H9 (cell line): ENCODE data around the gene TPT1. TPM values are rescaled to one million over a fixed set of nuclear protein-coding genes. Genes with fewer than 3 reads are reported as not detected.

ENCODE experiments used
- DNase-seq: peaks from one replicate; pipeline ENCODE4 v3.0.0-alpha.2; 2017
- H2AFZ ChIP-seq: one replicate; pipeline ENCODE4 v1.6.1; 2013; ENCODE audit warnings: mild to moderate bottlenecking, low read length, control low read depth, moderate library complexity
- H2AK5ac ChIP-seq: 2 replicates; pipeline ENCODE4 v1.6.1; 2013; ENCODE audit warnings: low read length, control low read depth, mixed read lengths; ENCODE audit not compliant: insufficient read length
- H2BK120ac ChIP-seq: one replicate; pipeline ENCODE4 v1.6.1; 2013; ENCODE audit warnings: low read depth, mild to moderate bottlenecking, low read length, control low read depth, inconsistent platforms; ENCODE audit not compliant: poor library complexity, severe bottlenecking
- H2BK12ac ChIP-seq: 2 replicates; pipeline ENCODE4 v1.6.1; 2013; ENCODE audit warnings: low read length, control low read depth, mixed read lengths, low read depth; ENCODE audit not compliant: insufficient read length
- H2BK15ac ChIP-seq: 2 replicates; pipeline ENCODE4 v1.6.1; 2013; ENCODE audit warnings: low read depth, low read length, control low read depth
- H2BK20ac ChIP-seq: one replicate; pipeline ENCODE4 v1.6.1; 2013; ENCODE audit warnings: low read depth, mild to moderate bottlenecking, low read length, control low read depth, inconsistent platforms; ENCODE audit not compliant: poor library complexity, severe bottlenecking
- H2BK5ac ChIP-seq: 2 replicates; pipeline ENCODE4 v1.6.1; 2013; ENCODE audit warnings: low read length, control low read depth, mixed read lengths; ENCODE audit not compliant: insufficient read length
- H3K14ac ChIP-seq: 2 replicates; pipeline ENCODE4 v1.6.1; 2013; ENCODE audit warnings: low read length, control low read depth; ENCODE audit not compliant: insufficient read depth
- H3K18ac ChIP-seq: 2 replicates; pipeline ENCODE4 v1.6.1; 2013; ENCODE audit warnings: low read depth, mild to moderate bottlenecking, mixed read lengths, low read length, control low read depth; ENCODE audit not compliant: insufficient read length
- H3K23ac ChIP-seq: 2 replicates; pipeline ENCODE4 v1.6.1; 2013; ENCODE audit warnings: low read length, control low read depth, mixed read lengths, low read depth; ENCODE audit not compliant: insufficient read length
- H3K23me2 ChIP-seq: 2 replicates; pipeline ENCODE4 v1.6.1; 2013; ENCODE audit warnings: low read depth, mild to moderate bottlenecking, mixed read lengths, low read length, control low read depth; ENCODE audit not compliant: insufficient read length, poor library complexity, severe bottlenecking
- H3K27ac ChIP-seq: 2 replicates; pipeline ENCODE4 v1.5.1; 2013; ENCODE audit warnings: low read length, control low read depth, mixed read lengths, low read depth; ENCODE audit not compliant: insufficient read length
- H3K27me3 ChIP-seq: 2 replicates; pipeline ENCODE4 v1.6.1; 2013; ENCODE audit warnings: low read length, control low read depth, inconsistent platforms; ENCODE audit not compliant: insufficient read depth
- H3K4ac ChIP-seq: 2 replicates; pipeline ENCODE4 v1.6.1; 2013; ENCODE audit warnings: low read depth, mild to moderate bottlenecking, control low read depth, inconsistent platforms, low read length, moderate library complexity
- H3K4me1 ChIP-seq: 2 replicates; pipeline ENCODE4 v1.6.1; 2013; ENCODE audit warnings: low read length, control low read depth, inconsistent platforms; ENCODE audit not compliant: insufficient read depth
- H3K4me2 ChIP-seq: 2 replicates; pipeline ENCODE4 v1.6.1; 2013; ENCODE audit warnings: low read length, control low read depth, mixed read lengths; ENCODE audit not compliant: insufficient read length, insufficient read depth
- H3K56ac ChIP-seq: 2 replicates; pipeline ENCODE4 v1.6.1; 2013; ENCODE audit warnings: low read depth, mild to moderate bottlenecking, mixed read lengths, low read length, control low read depth; ENCODE audit not compliant: insufficient read length
- H3K79me1 ChIP-seq: 2 replicates; pipeline ENCODE4 v1.6.1; 2013; ENCODE audit warnings: low read depth, mild to moderate bottlenecking, moderate library complexity, low read length, control low read depth, inconsistent platforms; ENCODE audit not compliant: insufficient read depth, poor library complexity, severe bottlenecking
- H3K79me2 ChIP-seq: 2 replicates; pipeline ENCODE4 v1.6.1; 2013; ENCODE audit warnings: low read length, control low read depth, inconsistent platforms; ENCODE audit not compliant: insufficient read depth
- H3K9ac ChIP-seq: 2 replicates; pipeline ENCODE4 v1.6.1; 2013; ENCODE audit warnings: low read length, control low read depth, mixed read lengths; ENCODE audit not compliant: insufficient read length; ENCODE audit errors: extremely low read depth
- H3K9me3 ChIP-seq: one replicate; pipeline ENCODE4 v1.6.1; 2013; ENCODE audit warnings: low read depth, low read length, inconsistent platforms; ENCODE audit not compliant: control insufficient read depth
- H3T11ph ChIP-seq: one replicate; pipeline ENCODE4 v1.6.1; 2013; ENCODE audit warnings: mild to moderate bottlenecking, low read length, control low read depth, inconsistent platforms
- H4K20me1 ChIP-seq: one replicate; pipeline ENCODE4 v1.6.1; 2013; ENCODE audit not compliant: control insufficient read depth, insufficient read length, insufficient read depth
- H4K5ac ChIP-seq: 2 replicates; pipeline ENCODE4 v1.6.1; 2013; ENCODE audit warnings: low read depth, mild to moderate bottlenecking, mixed read lengths, low read length, control low read depth; ENCODE audit not compliant: insufficient read length
- H4K8ac ChIP-seq: replicated peaks from 2 replicates; pipeline ENCODE4 v1.6.1; 2013; ENCODE audit warnings: low read length, control low read depth, mixed read lengths, low read depth; ENCODE audit not compliant: insufficient read length
- H4K91ac ChIP-seq: 2 replicates; pipeline ENCODE4 v1.6.1; 2013; ENCODE audit warnings: low read depth, mild to moderate bottlenecking, moderate library complexity, mixed read lengths, low read length, control low read depth; ENCODE audit not compliant: insufficient read length
- H3K27ac Mint-ChIP-seq, 3 experiments: 2 replicates in 2 of 3; 3 replicates in 1 of 3; pipeline ENCODE4 v1.8.0; 2020 to 2021; ENCODE audit warnings: mixed read lengths in 3 of 3, mild to moderate bottlenecking in 1 of 3, moderate library complexity in 1 of 3
- H3K27me3 Mint-ChIP-seq: 2 replicates; pipeline ENCODE4 v1.8.0; 2021; ENCODE audit warnings: low read depth, mild to moderate bottlenecking, moderate library complexity, mixed read lengths
- H3K36me3 Mint-ChIP-seq, 3 experiments: 2 replicates in 2 of 3; 3 replicates in 1 of 3; pipeline ENCODE4 v1.8.0; 2020 to 2021; ENCODE audit warnings: low read depth in 3 of 3, mixed read lengths in 3 of 3; ENCODE audit not compliant: insufficient read depth in 1 of 3
- H3K4me1 Mint-ChIP-seq, 2 experiments: 2 replicates each; pipeline ENCODE4 v1.8.0; 2020; ENCODE audit warnings: mixed read lengths in 2 of 2
- H3K4me3 Mint-ChIP-seq, 2 experiments: 2 replicates in 1 of 2; 3 replicates in 1 of 2; pipeline ENCODE4 v1.8.0; 2020 to 2021; ENCODE audit warnings: mild to moderate bottlenecking in 2 of 2, mixed read lengths in 2 of 2, moderate library complexity in 1 of 2
- H3K9me3 Mint-ChIP-seq, 2 experiments: 2 replicates in 1 of 2; 3 replicates in 1 of 2; pipeline ENCODE4 v1.8.0; 2020; ENCODE audit warnings: mild to moderate bottlenecking in 2 of 2, mixed read lengths in 2 of 2, moderate library complexity in 1 of 2
- CTCF ChIP-seq: fragments of 200-600 bp; sonication (generic); conservative IDR thresholded peaks from 3 replicates; pipeline ENCODE4 v1.8.0; 2021; ENCODE audit warnings: antibody characterized with exemption, mild to moderate bottlenecking
- WGBS: extraction: QIAGEN DNeasy Blood & Tissue Kit; methylation state at CpG from one replicate; pipeline ENCODE4 v1.1.7; 2013; ENCODE audit warnings: missing lambda C conversion rate, low lambda C conversion rate, mixed read lengths; ENCODE audit not compliant: insufficient read length; ENCODE audit errors: extremely low coverage; 5-methylcytosine and 5-hydroxymethylcytosine counted together
- total RNA-seq: library from RNA; stranded (reverse); gene quantifications from 2 replicates; pipeline ENCODE4 v1.2.1, GENCODE V29; 2021

The TPT1 gene
- total RNA-seq, 1 experiment from 2014 or later: 2,205 TPM

GRCh38 chr13:45316338-45316737, 24.6 kb downstream of the TPT1 start:
- Histone ChIP-seq H3K4ac (no peak overlapping the region), H2BK12ac (no peak overlapping the region), H3K23me2 (peaks cover 4% of the 10 kb centered on the region), H4K91ac (no peak overlapping the region), H3K79me2 (no peaks in the 10 kb centered on the region), H3K18ac (no peak overlapping the region), H3K9ac (no peak overlapping the region), H4K5ac (no peak overlapping the region), H2BK5ac (no peak overlapping the region), H3T11ph (no peak overlapping the region), H3K56ac (no peak overlapping the region), H4K20me1 (no peaks in the 10 kb centered on the region), H2BK20ac (no peak overlapping the region), H3K4me2 (no peak overlapping the region), H3K23ac (no peak overlapping the region), H2AK5ac (no peak overlapping the region), H3K4me1 (no peaks in the 10 kb centered on the region), H2AFZ (no peak overlapping the region), H3K27ac (no peak overlapping the region), H3K79me1 (no peaks in the 10 kb centered on the region), H3K14ac (no peak overlapping the region; the same call in 1 of the 2 replicates), H3K27me3 (no peaks in the 10 kb centered on the region), H2BK15ac (no peak overlapping the region), H4K8ac (no peak overlapping the region), H3K9me3 (no peaks in the 10 kb centered on the region), H2BK120ac (no peak overlapping the region)
- H3K36me3 Mint-ChIP-seq: no peaks in the 10 kb centered on the region; a peak in 2 of 7 replicates
- TF ChIP-seq CTCF: no peak
- WGBS: no CpG with 5 or more reads among the region's 6 CpGs
- H3K4me1 Mint-ChIP-seq: peaks cover 8 to 18% of the 10 kb centered on the region in 2 experiments
- 0 out of 7 replicates have a peak overlapping the region, but pooled peaks of 1 of the 3 experiments have one; percentile 60 for H3K27ac Mint-ChIP-seq
- no peak for DNase-seq
- peaks cover 4% of the 10 kb centered on the region for H3K27me3 Mint-ChIP-seq
- H3K9me3 Mint-ChIP-seq: no peaks in the 10 kb centered on the region
- peak overlapping the region in 1 of 2 experiments; percentile 29; a peak in 1 of 5 replicates for H3K4me3 Mint-ChIP-seq
